Heart left ventricle (tissue), 13 donors: Measurements from ENCODE around the gene DPM2.

ENCODE experiments used
- POLR2A ChIP-seq, 2 donors: fragments of 450-650 bp; IDR thresholded peaks; one replicate each; pipeline ENCODE4 v1.6.1; 2017; ENCODE audit warnings: antibody characterized with exemption in 2 of 2, mild to moderate bottlenecking in 2 of 2, moderate library complexity in 2 of 2
- TF ChIP-seq, protein P1 (sequence below), 12 donors: fragments of 200-600 bp; sonication (generic) in 4 of 12; IDR thresholded peaks; one replicate each; pipeline versions ENCODE4 v1.5.0 to v1.8.0; 2018 to 2022; ENCODE audit warnings: antibody characterized with exemption in 12 of 12, mild to moderate bottlenecking in 5 of 12
- donor health status: ischemic (EF 13 %, LVEDD 7.1; RV severe dilation, severe dysfunction).
- donor health status: DM: no; HTN: yes; CAD: no.
- donor health status: DM: no; HTN: no; CAD: no.
- donor health status: ischemic (EF 25% LVEDD 6.9; RV normal size, moderate dysfunction).
- donor health status: ischemic (EF 25% LVEDD 5.7; RV mildly dilated, moderate dysfunction).
- donor health status: ischemic (EF 35%, LVEDD 5.7; RV mildly dilated, moderate dysfunction).
- donor health status: nonischemic (EF 11% LVEDD 7.7; RV severe dilation, severe dysfunction).
- donor health status: DM: yes; HTN: yes; CAD: no.
- donor health status: PGD.
- donor health status: ischemic (EF 29% LVEDD 5.4; RV normal size, mild dysfunction).
- donor health status: nonischemic (EF 23%, LVEDD 6.1; RV moderate dilation, normal function).

DNA sequence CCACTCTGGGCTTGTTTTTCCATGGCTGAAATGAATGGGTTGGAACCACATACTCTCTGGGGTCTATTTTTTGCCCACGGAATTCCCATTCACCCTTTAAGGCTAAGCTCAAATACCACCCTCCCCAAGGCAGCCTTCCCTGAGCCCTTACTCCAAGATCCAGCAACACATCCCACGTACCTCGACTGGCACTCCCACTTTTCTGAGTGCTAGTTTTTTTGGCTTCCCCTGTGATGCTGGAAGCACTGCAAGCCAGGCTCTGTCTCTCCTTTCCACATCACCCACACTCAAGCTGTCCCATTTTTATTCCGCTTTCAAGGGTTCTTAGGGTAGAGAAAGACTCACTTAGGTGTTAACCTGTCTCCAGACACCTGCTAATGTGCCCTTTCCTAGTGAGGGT, 44.3 kb downstream of the DPM2 start:
- TF ChIP-seq, protein P1, sequence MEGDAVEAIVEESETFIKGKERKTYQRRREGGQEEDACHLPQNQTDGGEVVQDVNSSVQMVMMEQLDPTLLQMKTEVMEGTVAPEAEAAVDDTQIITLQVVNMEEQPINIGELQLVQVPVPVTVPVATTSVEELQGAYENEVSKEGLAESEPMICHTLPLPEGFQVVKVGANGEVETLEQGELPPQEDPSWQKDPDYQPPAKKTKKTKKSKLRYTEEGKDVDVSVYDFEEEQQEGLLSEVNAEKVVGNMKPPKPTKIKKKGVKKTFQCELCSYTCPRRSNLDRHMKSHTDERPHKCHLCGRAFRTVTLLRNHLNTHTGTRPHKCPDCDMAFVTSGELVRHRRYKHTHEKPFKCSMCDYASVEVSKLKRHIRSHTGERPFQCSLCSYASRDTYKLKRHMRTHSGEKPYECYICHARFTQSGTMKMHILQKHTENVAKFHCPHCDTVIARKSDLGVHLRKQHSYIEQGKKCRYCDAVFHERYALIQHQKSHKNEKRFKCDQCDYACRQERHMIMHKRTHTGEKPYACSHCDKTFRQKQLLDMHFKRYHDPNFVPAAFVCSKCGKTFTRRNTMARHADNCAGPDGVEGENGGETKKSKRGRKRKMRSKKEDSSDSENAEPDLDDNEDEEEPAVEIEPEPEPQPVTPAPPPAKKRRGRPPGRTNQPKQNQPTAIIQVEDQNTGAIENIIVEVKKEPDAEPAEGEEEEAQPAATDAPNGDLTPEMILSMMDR (IDR thresholded peaks at IDR 0.05), result no peak
- no peak for TF ChIP-seq POLR2A (IDR thresholded peaks at IDR 0.05)
